ENCODE measurements around the gene CACNA1G. TPM values are rescaled to one million over a fixed set of nuclear protein-coding genes. Genes with fewer than 3 reads are reported as not detected.
A peak's percentile ranks its signal among the peaks of the same experiment; 100 is the strongest.

Gene CACNA1G
- total RNA-seq, 1 experiment from 2014 or later, result 0.04 TPM

DNA sequence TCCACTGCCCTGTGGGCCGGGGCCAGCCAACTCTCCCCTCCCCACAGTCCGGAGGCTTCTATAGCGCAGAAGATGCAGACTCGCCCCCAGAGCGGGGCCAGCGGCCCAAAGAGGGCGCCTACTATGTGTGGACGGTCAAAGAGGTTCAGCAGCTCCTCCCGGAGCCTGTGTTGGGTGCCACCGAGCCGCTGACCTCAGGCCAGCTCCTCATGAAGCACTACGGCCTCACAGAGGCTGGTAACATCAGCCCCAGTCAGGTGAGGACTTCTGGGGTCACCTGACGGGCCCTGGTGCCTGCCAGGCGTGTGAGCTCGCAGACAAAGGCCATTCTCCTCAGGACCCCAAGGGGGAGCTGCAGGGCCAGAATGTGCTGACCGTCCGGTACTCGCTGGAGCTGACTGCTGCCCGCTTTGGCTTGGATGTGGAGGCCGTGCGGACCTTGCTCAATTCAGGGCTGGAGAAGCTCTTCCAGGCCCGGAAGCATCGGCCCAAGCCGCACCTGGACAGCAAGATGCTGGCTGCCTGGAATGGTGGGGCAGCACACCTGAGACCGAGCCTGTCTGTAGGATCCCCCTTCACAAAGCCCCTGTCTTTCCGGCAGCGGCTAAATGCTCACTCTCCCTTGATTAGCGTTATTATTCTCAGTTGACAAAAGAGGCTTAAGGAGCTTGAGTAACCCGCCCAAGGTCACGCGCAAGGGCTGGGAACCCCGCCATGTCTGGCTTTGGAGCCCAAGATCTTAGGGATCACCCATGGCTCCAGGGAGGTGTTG, 9.7 kb upstream of the CACNA1G start:
- H3K27me3 ChIP-seq (ENCODE audit: low read length), result no peaks in the 10 kb centered on the region
- H3K36me3 ChIP-seq (ENCODE audit: low read depth, low read length), result peaks cover 8% of the 10 kb centered on the region
- CTCF ChIA-PET, result interaction anchor here (0.6 to 1.2 kb wide), 11 partner anchors 9 to 275 kb away, joined by 3 to 21 read pairs (median 4); no protein-coding TSS in a partner anchor
- H3K4me1 ChIP-seq (ENCODE audit: insufficient read depth, low read length), result peaks cover 12% of the 10 kb centered on the region
- no peaks in the 10 kb centered on the region for H3F3A ChIP-seq (ENCODE audit: low read length, unreplicated experiment)
- peak; percentile 20; the same call in 1 of the 2 replicates for ATAC-seq
- no peak overlapping the region for H3K27ac ChIP-seq (ENCODE audit: low read length)
- peak; percentile 70 for DNase-seq
- H4K20me1 ChIP-seq (ENCODE audit: low read length), result no peaks in the 10 kb centered on the region
- H3K4me3 ChIP-seq (ENCODE audit: low read length), result no peak overlapping the region
- H3K9me2 ChIP-seq (replicated peaks; ENCODE audit: low read length), result no peaks in the 10 kb centered on the region
- POLR2A ChIA-PET (ENCODE audit: unreplicated experiment), result no interaction called here
- TF ChIP-seq EZH2phosphoT487 (IDR thresholded peaks at IDR 0.05; ENCODE audit: borderline replicate concordance, low read length) (no peak), CTCF (conservative IDR thresholded peaks at IDR 0.05; ENCODE audit: low read depth, low read length) (peak; percentile 91)
- no TSS peak for BruUV-seq (replicated peaks)
- H3K4me2 ChIP-seq (ENCODE audit: low read length), result no peak overlapping the region
- H3K9ac ChIP-seq (ENCODE audit: low read length), result no peak overlapping the region
- H3K9me3 ChIP-seq (ENCODE audit: low read length), result no peaks in the 10 kb centered on the region
- intact Hi-C loops (cut with micrococcal nuclease), result no loop called here
- peaks cover 13% of the 10 kb centered on the region for H3K79me2 ChIP-seq (ENCODE audit: low read length)
- no peak overlapping the region for H2AFZ ChIP-seq (ENCODE audit: low read length)

DNA sequence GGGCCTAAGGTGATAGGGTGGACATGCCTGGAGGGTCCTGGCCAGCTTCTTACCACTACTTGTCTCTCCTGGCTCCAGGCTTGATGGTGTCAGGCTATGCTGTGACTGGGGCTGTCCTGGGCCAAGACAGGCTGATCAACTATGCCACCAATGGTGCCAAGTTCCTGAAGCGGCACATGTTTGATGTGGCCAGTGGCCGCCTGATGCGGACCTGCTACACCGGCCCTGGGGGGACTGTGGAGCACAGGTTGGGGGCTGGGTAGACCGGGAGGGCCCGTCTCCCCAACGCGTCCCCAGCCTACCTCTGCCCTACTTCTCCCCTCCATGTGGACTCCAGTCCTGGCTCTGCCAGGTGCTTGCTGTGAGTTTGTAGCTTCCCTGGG, 9.1 kb upstream of the CACNA1G start:
- no peak overlapping the region for H3K4me2 ChIP-seq (ENCODE audit: low read length)
- ATAC-seq, result no peak
- no peak overlapping the region for H3K27ac ChIP-seq (ENCODE audit: low read length)
- H3K4me3 ChIP-seq (ENCODE audit: low read length), result no peak overlapping the region
- ChIA-PET POLR2A (ENCODE audit: unreplicated experiment) (no interaction called here), CTCF (interaction anchor here (0.6 to 1.2 kb wide), 11 partner anchors 9 to 275 kb away, joined by 3 to 21 read pairs (median 4); no protein-coding TSS in a partner anchor)
- DNase-seq, result no peak
- TF ChIP-seq EZH2 (IDR thresholded peaks at IDR 0.05; ENCODE audit: low read length, unreplicated experiment), result no peak
- TF ChIP-seq EZH2phosphoT487 (IDR thresholded peaks at IDR 0.05; ENCODE audit: borderline replicate concordance, low read length), result no peak
- TF ChIP-seq CTCF (conservative IDR thresholded peaks at IDR 0.05; ENCODE audit: low read depth, low read length), result no peak
- no peaks in the 10 kb centered on the region for H3F3A ChIP-seq (ENCODE audit: low read length, unreplicated experiment)
- H3K9me3 ChIP-seq (ENCODE audit: low read length), result no peaks in the 10 kb centered on the region
- no peak overlapping the region for H2AFZ ChIP-seq (ENCODE audit: low read length)
- H3K9me2 ChIP-seq (replicated peaks; ENCODE audit: low read length), result no peaks in the 10 kb centered on the region
- no peaks in the 10 kb centered on the region for H3K27me3 ChIP-seq (ENCODE audit: low read length)
- BruUV-seq (replicated peaks), result no TSS peak
- H3K79me2 ChIP-seq (ENCODE audit: low read length), result peaks cover 13% of the 10 kb centered on the region
- H3K4me1 ChIP-seq (ENCODE audit: insufficient read depth, low read length), result peaks cover 12% of the 10 kb centered on the region
- H3K36me3 ChIP-seq (ENCODE audit: low read depth, low read length), result peaks cover 8% of the 10 kb centered on the region
- no peaks in the 10 kb centered on the region for H4K20me1 ChIP-seq (ENCODE audit: low read length)
- intact Hi-C loops (cut with micrococcal nuclease), result no loop called here
- no peak overlapping the region for H3K9ac ChIP-seq (ENCODE audit: low read length)

GRCh38 chr17:50551884-50552283, 8.6 kb upstream of the CACNA1G start:
- Histone ChIP-seq H3K9me3 (ENCODE audit: low read length) (no peaks in the 10 kb centered on the region), H3K9me2 (replicated peaks; ENCODE audit: low read length) (no peaks in the 10 kb centered on the region), H3K4me2 (ENCODE audit: low read length) (no peak overlapping the region), H3K27me3 (ENCODE audit: low read length) (no peaks in the 10 kb centered on the region), H3K9ac (ENCODE audit: low read length) (no peak overlapping the region), H3K79me2 (ENCODE audit: low read length) (peaks cover 13% of the 10 kb centered on the region), H3K36me3 (ENCODE audit: low read depth, low read length) (peaks cover 8% of the 10 kb centered on the region), H3K27ac (ENCODE audit: low read length) (no peak overlapping the region), H2AFZ (ENCODE audit: low read length) (no peak overlapping the region), H3K4me3 (ENCODE audit: low read length) (no peak overlapping the region), H4K20me1 (ENCODE audit: low read length) (no peaks in the 10 kb centered on the region), H3K4me1 (ENCODE audit: insufficient read depth, low read length) (peaks cover 12% of the 10 kb centered on the region), H3F3A (ENCODE audit: low read length, unreplicated experiment) (no peaks in the 10 kb centered on the region)
- CTCF ChIA-PET, result no interaction called here
- no peak for TF ChIP-seq EZH2 (IDR thresholded peaks at IDR 0.05; ENCODE audit: low read length, unreplicated experiment)
- no peak for TF ChIP-seq CTCF (conservative IDR thresholded peaks at IDR 0.05; ENCODE audit: low read depth, low read length)
- no peak for TF ChIP-seq EZH2phosphoT487 (IDR thresholded peaks at IDR 0.05; ENCODE audit: borderline replicate concordance, low read length)
- POLR2A ChIA-PET (ENCODE audit: unreplicated experiment), result no interaction called here
- no peak for DNase-seq
- intact Hi-C loops (cut with micrococcal nuclease), result no loop called here
- ATAC-seq, result no peak
- BruUV-seq (replicated peaks), result no TSS peak

All from PC-3 (cell line).